Mucosa of rectum (tissue), 2 donors: Measurements from ENCODE around the gene TNPO2.
"Not testable (repeated sequence)": the region's sequence is repeated elsewhere in the genome, so short reads cannot be mapped to it uniquely, and the experiment has no call there.

Experiments
- H3K27ac ChIP-seq, 2 donors: one replicate each; pipeline ENCODE4 v1.7.0; 2013; ENCODE audit warnings: inconsistent platforms in 2 of 2, low read depth in 2 of 2, low read length in 2 of 2
- H3K27me3 ChIP-seq, 2 donors: one replicate each; pipeline ENCODE4 v1.7.0; 2013; ENCODE audit warnings: low read length in 2 of 2; ENCODE audit not compliant: control insufficient read depth in 2 of 2, insufficient read depth in 2 of 2
- H3K36me3 ChIP-seq, 2 donors: one replicate each; pipeline ENCODE4 v1.7.0; 2013; ENCODE audit warnings: low read length in 2 of 2; ENCODE audit not compliant: control insufficient read depth in 2 of 2, insufficient read depth in 2 of 2
- H3K4me1 ChIP-seq, 2 donors: one replicate each; pipeline ENCODE4 v1.7.0; 2013; ENCODE audit warnings: low read length in 2 of 2, mild to moderate bottlenecking in 1 of 2; ENCODE audit not compliant: control insufficient read depth in 2 of 2, insufficient read depth in 2 of 2
- H3K4me3 ChIP-seq, 2 donors: one replicate each; pipeline ENCODE4 v1.7.0; 2013; ENCODE audit warnings: low read length in 2 of 2
- H3K9ac ChIP-seq, 2 donors: one replicate each; pipeline ENCODE4 v1.7.0; 2013; ENCODE audit warnings: low read length in 2 of 2, low read depth in 1 of 2, mild to moderate bottlenecking in 1 of 2
- H3K9me3 ChIP-seq, 2 donors: one replicate each; pipeline ENCODE4 v1.7.0; 2013; ENCODE audit warnings: low read length in 2 of 2; ENCODE audit not compliant: control insufficient read depth in 2 of 2
- donor health status: healthy.
- donor health status: Normal muscosa, but diverticular disease.

Gene TNPO2

GRCh38 chr19:12723381-12723640, 421 bp downstream of the TNPO2 start:
- peak overlapping the region; percentile 65 to 73 for H3K9ac ChIP-seq
- no peaks in the 10 kb centered on the region for H3K9me3 ChIP-seq
- peaks cover 21 to 29% of the 10 kb centered on the region in 2 donors for H3K4me1 ChIP-seq
- H3K36me3 ChIP-seq, result peaks cover 7 to 9% of the 10 kb centered on the region in 2 donors
- no peaks in the 10 kb centered on the region for H3K27me3 ChIP-seq
- peak overlapping the region; percentile 79 to 92 for H3K4me3 ChIP-seq
- peak overlapping the region; percentile 45 to 72 for H3K27ac ChIP-seq

GRCh38 chr19:12722566-12723380, 959 bp downstream of the TNPO2 start:
- Histone ChIP-seq H3K27ac (peak overlapping the region; percentile 80 to 87), H3K4me1 (peaks cover 21 to 29% of the 10 kb centered on the region in 2 donors), H3K27me3 (no peaks in the 10 kb centered on the region), H3K9ac (peak overlapping the region; percentile 78 to 79), H3K36me3 (peaks cover 5 to 6% of the 10 kb centered on the region in 2 donors), H3K9me3 (no peaks in the 10 kb centered on the region), H3K4me3 (peak overlapping the region; percentile 79 to 92)

- Histone ChIP-seq H3K4me1 (peaks cover 21 to 29% of the 10 kb centered on the region in 2 donors), H3K27me3 (no peaks in the 10 kb centered on the region), H3K27ac (peak overlapping the region; percentile 80 to 87), H3K4me3 (peak overlapping the region; percentile 79 to 92), H3K36me3 (peaks cover 5 to 6% of the 10 kb centered on the region in 2 donors), H3K9me3 (no peaks in the 10 kb centered on the region), H3K9ac (peak overlapping the region; percentile 78 to 85)
Observed at GRCh38 chr19:12721656-12722565, 1.8 kb downstream of the TNPO2 start.

DNA sequence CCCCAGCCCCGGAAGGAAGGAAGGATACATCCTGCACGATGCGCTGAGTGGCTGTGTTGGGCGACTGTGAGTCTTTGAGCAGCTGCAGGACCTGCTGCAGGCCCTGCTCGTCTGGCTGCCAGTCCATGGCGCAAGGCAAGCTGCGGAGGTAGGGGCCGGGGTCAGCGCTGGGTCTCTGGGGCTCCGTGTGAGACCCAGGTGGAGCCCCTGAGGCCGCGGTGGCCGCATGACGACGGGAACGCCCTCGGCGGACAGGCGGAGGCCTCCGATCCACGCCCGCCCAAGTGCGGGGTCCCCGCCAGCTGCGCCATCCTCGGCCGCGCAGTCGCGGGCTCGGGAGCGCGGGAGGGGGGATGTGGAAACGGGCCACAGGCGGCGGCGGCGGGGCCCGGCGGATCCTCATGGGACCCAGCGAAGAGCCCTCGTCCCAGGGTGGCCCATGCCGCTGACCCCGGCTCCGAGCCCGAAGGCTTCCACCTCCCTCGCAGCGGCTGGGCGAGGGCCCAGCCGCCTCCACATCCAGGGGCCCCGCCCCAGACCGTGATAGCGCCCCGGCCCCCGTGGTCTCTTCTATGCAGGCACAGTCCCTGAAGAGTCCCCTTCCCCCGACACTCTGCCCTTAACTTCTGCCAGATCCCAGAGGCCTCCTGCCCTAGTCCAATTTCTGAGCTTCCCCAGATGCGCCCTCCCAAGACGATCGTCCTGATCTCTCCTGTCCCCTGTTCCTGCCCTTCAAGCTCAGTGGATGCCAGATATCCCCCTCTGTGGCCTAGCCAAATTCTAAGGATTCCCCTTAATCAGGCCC, 2.7 kb downstream of the TNPO2 start:
- Histone ChIP-seq H3K4me3 (peak overlapping the region; percentile 79 to 92), H3K36me3 (peaks cover 8 to 11% of the 10 kb centered on the region in 2 donors), H3K27me3 (no peaks in the 10 kb centered on the region), H3K27ac (peak overlapping the region; percentile 80 to 87), H3K9ac (peak overlapping the region; percentile 78 to 85), H3K4me1 (peaks cover 21 to 29% of the 10 kb centered on the region in 2 donors), H3K9me3 (no peaks in the 10 kb centered on the region)

- Histone ChIP-seq H3K4me3 (peak overlapping the region in 1 of 2 donors; percentile 56), H3K4me1 (peaks cover 21 to 29% of the 10 kb centered on the region in 2 donors), H3K27ac (peak overlapping the region in 1 of 2 donors; percentile 87), H3K9me3 (no peaks in the 10 kb centered on the region), H3K36me3 (peaks cover 11 to 16% of the 10 kb centered on the region in 2 donors), H3K27me3 (no peaks in the 10 kb centered on the region), H3K9ac (peak overlapping the region in 1 of 2 donors; percentile 78)
Observed at GRCh38 chr19:12720296-12720695, 3.4 kb downstream of the TNPO2 start.

DNA sequence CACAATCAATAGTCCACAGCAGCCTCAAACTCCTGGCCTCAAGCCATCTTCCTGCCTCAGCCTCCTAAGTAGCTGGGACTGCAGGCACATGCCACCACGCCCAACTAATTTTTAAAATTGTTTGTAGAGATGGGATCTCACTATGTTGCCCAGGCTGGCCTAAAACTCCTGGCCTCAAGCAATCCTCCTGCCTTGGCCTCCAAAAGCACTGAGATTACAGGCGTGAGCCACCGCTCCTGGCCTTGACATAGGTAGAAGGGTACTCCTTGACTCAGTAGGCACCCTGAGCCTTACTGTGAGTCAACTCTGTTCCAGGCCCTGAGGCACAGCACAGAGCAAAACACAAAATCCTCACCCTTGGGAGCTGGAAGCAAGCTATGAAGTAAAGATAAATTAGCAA, 7.8 kb downstream of the TNPO2 start:
- Histone ChIP-seq H3K27ac (no peak overlapping the region), H3K36me3 (peaks cover 30 to 49% of the 10 kb centered on the region in 2 donors), H3K4me3 (no peak overlapping the region), H3K9me3 (no peaks in the 10 kb centered on the region), H3K4me1 (peaks cover 5 to 7% of the 10 kb centered on the region in 2 donors), H3K27me3 (no peaks in the 10 kb centered on the region), H3K9ac (no peak overlapping the region)

DNA sequence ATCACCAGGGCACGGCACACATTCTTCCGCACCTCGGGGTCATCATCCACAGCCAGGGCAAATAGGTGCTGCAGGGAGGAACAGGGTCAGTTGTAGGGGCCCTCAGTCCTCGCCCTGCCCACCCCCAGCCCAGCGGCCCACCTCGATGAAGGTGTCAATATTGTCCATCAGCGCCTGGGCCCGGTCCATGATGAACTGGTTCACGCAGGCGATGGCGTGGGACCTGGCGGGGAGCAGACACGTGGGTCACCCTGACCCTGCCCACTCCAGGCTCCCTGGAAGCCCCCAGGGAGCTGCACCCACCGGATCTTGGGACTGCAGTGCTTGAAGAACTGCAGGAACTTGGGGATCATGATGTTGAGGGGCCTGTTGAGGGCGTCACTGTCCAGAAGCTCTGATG, 8.6 kb downstream of the TNPO2 start:
- Histone ChIP-seq H3K9me3 (no peaks in the 10 kb centered on the region), H3K4me3 (no peak overlapping the region), H3K27ac (no peak overlapping the region), H3K36me3 (peaks cover 36 to 54% of the 10 kb centered on the region in 2 donors), H3K4me1 (no peaks in the 10 kb centered on the region), H3K27me3 (no peaks in the 10 kb centered on the region), H3K9ac (no peak overlapping the region)

DNA sequence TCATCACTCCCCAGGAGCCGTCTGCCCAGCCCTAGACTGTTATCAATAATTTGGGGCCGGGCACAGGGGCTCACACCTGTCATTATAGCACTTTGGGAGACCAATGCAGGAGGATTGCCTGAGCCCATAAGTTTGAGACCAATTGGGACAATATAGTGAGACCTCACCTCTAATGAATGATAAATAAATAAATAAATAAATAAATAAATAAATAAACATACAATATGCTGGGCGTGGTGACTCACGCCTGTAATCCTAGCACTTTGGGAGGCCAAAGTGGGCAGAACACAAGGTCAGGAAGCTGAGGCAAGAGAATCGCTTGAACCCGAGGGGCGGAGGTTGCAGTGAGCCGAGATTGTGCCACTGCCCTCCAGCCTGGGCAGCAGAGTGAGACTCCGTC, 10.4 kb downstream of the TNPO2 start:
- H3K9me3 ChIP-seq, H3K4me1 ChIP-seq, H3K9ac ChIP-seq, H3K27ac ChIP-seq, H3K4me3 ChIP-seq, H3K27me3 ChIP-seq: not testable (repeated sequence)
- peaks cover 39 to 59% of the 10 kb centered on the region in 2 donors for H3K36me3 ChIP-seq

- not testable (repeated sequence) for H3K4me1 ChIP-seq, H3K27me3 ChIP-seq, H3K9ac ChIP-seq, H3K9me3 ChIP-seq, H3K27ac ChIP-seq, H3K4me3 ChIP-seq
- peaks cover 39 to 59% of the 10 kb centered on the region in 2 donors for H3K36me3 ChIP-seq
Observed at GRCh38 chr19:12712077-12712476, 11.7 kb downstream of the TNPO2 start.
